K562 (cell line): ENCODE results near the gene TJAP1. TPM values are rescaled to one million over a fixed set of nuclear protein-coding genes. Genes with fewer than 3 reads are reported as not detected.

Source experiments
- ATF4 ChIP-seq: fragments of 450-650 bp; formaldehyde crosslinking; IDR thresholded peaks from 2 replicates; pipeline ENCODE4 v1.4.0; 2022; ENCODE audit warnings: mild to moderate bottlenecking, moderate library complexity
- DDX20 ChIP-seq: fragments of 450-650 bp; IDR thresholded peaks from 2 replicates; pipeline ENCODE4 v1.6.1; 2016; ENCODE audit warnings: missing genetic modification characterization, low read depth, mild to moderate bottlenecking, missing compliant biosample characterization, moderate library complexity
- GTF3C2 ChIP-seq: IDR thresholded peaks from 3 replicates; pipeline ENCODE4 v1.6.1; 2011; ENCODE audit warnings: borderline replicate concordance, mild to moderate bottlenecking, moderate library complexity; ENCODE audit not compliant: insufficient read length; ENCODE audit errors: extremely low read depth
- HNRNPLL ChIP-seq: fragments of 200-400 bp; formaldehyde crosslinking; IDR thresholded peaks from 2 replicates; pipeline ENCODE4 v1.6.1; 2017; ENCODE audit warnings: low read length, low read depth, mild to moderate bottlenecking; ENCODE audit not compliant: poor library complexity, severe bottlenecking
- ID3 ChIP-seq, 2 experiments: fragments of 250-450 bp in 1 of 2; fragments of 450-650 bp in 1 of 2; sonication (Bioruptor Pico) in 1 of 2; IDR thresholded peaks; 2 replicates each; pipeline versions ENCODE4 v1.6.1 to v1.8.0; 2016 to 2021; ENCODE audit warnings: mild to moderate bottlenecking in 2 of 2, moderate library complexity in 2 of 2, missing compliant biosample characterization in 1 of 2, missing genetic modification characterization in 1 of 2
- KDM1A ChIP-seq, 2 experiments: fragments of 450-650 bp; IDR thresholded peaks; 2 replicates each; pipeline ENCODE4 v1.6.1; 2016; ENCODE audit warnings: mild to moderate bottlenecking in 2 of 2
- L3MBTL2 ChIP-seq: fragments of 450-650 bp; IDR thresholded peaks from 2 replicates; pipeline ENCODE4 v1.6.1; 2016; ENCODE audit warnings: mild to moderate bottlenecking, moderate library complexity
- OTX1 ChIP-seq: fragments of 450-650 bp; formaldehyde crosslinking; IDR thresholded peaks from 2 replicates; pipeline ENCODE4 v1.4.0; 2022; ENCODE audit warnings: mild to moderate bottlenecking
- PYGO2 ChIP-seq: fragments of 450-650 bp; IDR thresholded peaks from 2 replicates; pipeline ENCODE4 v1.6.1; 2016; ENCODE audit warnings: mild to moderate bottlenecking, missing genetic modification characterization, moderate library complexity, missing compliant biosample characterization
- RB1 ChIP-seq: fragments of 450-650 bp; IDR thresholded peaks from 2 replicates; pipeline ENCODE4 v1.6.1; 2017; ENCODE audit warnings: low read depth, mild to moderate bottlenecking
- RBBP5 ChIP-seq: fragments of 200-600 bp; sonication (generic); IDR thresholded peaks from 2 replicates; pipeline ENCODE4 v1.6.1; 2012; ENCODE audit warnings: borderline replicate concordance, mild to moderate bottlenecking, low read length, control low read depth, inconsistent platforms; ENCODE audit not compliant: insufficient read depth, poor library complexity, severe bottlenecking
- YY1 ChIP-seq, 3 experiments: IDR thresholded peaks; 2 replicates each; pipeline ENCODE4 v1.6.1; 2011; ENCODE audit warnings: low read length in 2 of 3, mild to moderate bottlenecking in 2 of 3, moderate library complexity in 2 of 3, borderline replicate concordance in 1 of 3, control low read depth in 1 of 3, low read depth in 1 of 3; ENCODE audit not compliant: insufficient read depth in 3 of 3, insufficient replicate concordance in 2 of 3, control insufficient read depth in 1 of 3, insufficient read length in 1 of 3; ENCODE audit errors: extremely low read depth in 1 of 3
- ZBTB5 ChIP-seq: fragments of 450-650 bp; IDR thresholded peaks from 2 replicates; pipeline ENCODE4 v1.6.1; 2017; ENCODE audit warnings: antibody characterized with exemption
- ZNF274 ChIP-seq: IDR thresholded peaks from 2 replicates; pipeline ENCODE4 v1.6.1; 2011; ENCODE audit warnings: low read depth, mild to moderate bottlenecking, low read length, moderate library complexity, borderline replicate concordance
- ZNF561 ChIP-seq: fragments of 450-650 bp; formaldehyde crosslinking; conservative IDR thresholded peaks from 2 replicates; pipeline ENCODE4 v1.4.0; 2020; ENCODE audit warnings: mild to moderate bottlenecking, moderate library complexity
- polyA plus RNA-seq, 8 experiments: library from polyadenylated mRNA; depleted of rRNA in 4 of 8; stranded (reverse) in 5 of 8; unstranded in 3 of 8; fragments of >200 nt; fragmentation: Nextera tagmentation in 2 of 8; fragmentation: Illumina TruSeq in 1 of 8; extraction: Ambion mirVana in 2 of 8; extraction: Trizol in 1 of 8; gene quantifications; 2 replicates each; pipeline versions ENCODE4 v1.2.1 to v1.2.3, GENCODE V29; 2011 to 2014; ENCODE audit warnings: inconsistent platforms in 1 of 8, missing spikeins in 1 of 8
- total RNA-seq, 7 experiments: library from RNA; depleted of rRNA in 6 of 7; stranded (reverse); fragments of >200 nt in 6 of 7; fragmentation: Illumina TruSeq in 2 of 7; extraction: Trizol in 2 of 7; gene quantifications; 2 replicates each; pipeline versions ENCODE4 v1.2.1 to v1.2.3, GENCODE V29; 2011 to 2021; ENCODE audit warnings: low replicate concordance in 1 of 7

The TJAP1 gene
- total and polyA plus RNA-seq, 9 of the 15 experiments (the other 6 are each of a cell fraction or from before 2014, with no cell fraction given): 0.06 to 35.8 (median 16.2) TPM

GRCh38 chr6:43454696-43455530, 22.5 kb upstream of the TJAP1 start (continued):
- TF ChIP-seq HNRNPLL: no peak
- TF ChIP-seq L3MBTL2: peak; percentile 37
- TF ChIP-seq ATF4 (CRISPR knock-in tag): no peak
- TF ChIP-seq GTF3C2: no peak
- no peak for TF ChIP-seq PYGO2 (tag)
- TF ChIP-seq OTX1 (CRISPR knock-in tag): 0 out of 2 replicates have a peak, but pooled peaks have one; percentile 54
- no peak for TF ChIP-seq DDX20 (tag)
- TF ChIP-seq RB1: peak; percentile 82
- no peak for TF ChIP-seq ZNF561
- no peak for TF ChIP-seq ZBTB5
- no peak for TF ChIP-seq ZNF274
- TF ChIP-seq YY1 (IDR thresholded peaks at IDR 0.05; ENCODE audit: borderline replicate concordance in 1 of 3, control insufficient read depth in 1 of 3, extremely low read depth in 1 of 3, insufficient read depth in 3 of 3, insufficient read length in 1 of 3, insufficient replicate concordance in 2 of 3, low read depth in 1 of 3, low read length in 2 of 3): peak in 1 of 3 experiments; percentile 31
- peak; percentile 61 for TF ChIP-seq RBBP5
- TF ChIP-seq KDM1A (IDR thresholded peaks at IDR 0.05): no peak
- TF ChIP-seq ID3 (CRISPR knock-in tag; IDR thresholded peaks at IDR 0.05): no peak
- TF ChIP-seq ID3 (tag; IDR thresholded peaks at IDR 0.05): peak; percentile 14; the same call in 1 of the 2 replicates
